ENCODE measurements around the gene HMCN1.

HMCN1 gene

GRCh38 chr1:186236921-186237320 lies 502.7 kb downstream of the HMCN1 start:
- no peaks in the 10 kb centered on the region for H3K27me3 ChIP-seq (ENCODE audit: insufficient read depth, low read depth)
- H3K79me2 ChIP-seq (ENCODE audit: insufficient read depth, low read depth) = no peaks in the 10 kb centered on the region
- no peak overlapping the region for H3K27ac ChIP-seq
- H3K9ac ChIP-seq = no peak overlapping the region
- H3K4me1 ChIP-seq (ENCODE audit: low read depth, poor library complexity, severe bottlenecking) = no peaks in the 10 kb centered on the region
- no peak overlapping the region for H3K4me3 ChIP-seq (IDR thresholded peaks at IDR 0.05; ENCODE audit: insufficient read depth, low read depth, low read length)
- no peaks in the 10 kb centered on the region for H4K20me1 ChIP-seq (ENCODE audit: insufficient read depth)
- no peak overlapping the region for H2AFZ ChIP-seq (ENCODE audit: low read depth)
- H3K4me2 ChIP-seq = no peak overlapping the region
- TF ChIP-seq CTCF (conservative IDR thresholded peaks at IDR 0.05; ENCODE audit: low read depth, low read length) = no peak
- no peaks in the 10 kb centered on the region for H3K36me3 ChIP-seq (ENCODE audit: insufficient read depth)

DNA sequence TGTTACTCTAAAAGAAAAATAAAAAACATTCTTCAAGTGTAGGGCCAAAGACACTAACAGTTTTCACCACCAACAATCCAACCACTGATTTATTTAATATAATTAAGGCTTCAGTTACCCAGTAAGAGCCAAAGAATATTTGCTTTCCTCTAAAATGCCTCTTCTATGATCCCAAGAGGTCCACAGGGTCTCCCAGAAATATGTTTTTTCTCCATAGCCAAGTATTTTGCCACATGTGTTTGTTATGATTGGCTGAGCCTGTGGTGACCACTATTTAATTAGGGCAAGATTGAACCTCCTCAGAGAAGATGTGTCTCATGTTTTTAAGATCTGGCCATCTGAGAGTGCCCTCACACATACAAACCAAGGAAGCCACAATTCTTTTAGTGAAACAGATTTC lies 505.0 kb downstream of the HMCN1 start:
- Histone ChIP-seq H3K4me1 (ENCODE audit: low read depth, poor library complexity, severe bottlenecking) (no peaks in the 10 kb centered on the region), H3K4me2 (no peak overlapping the region), H4K20me1 (ENCODE audit: insufficient read depth) (no peaks in the 10 kb centered on the region), H3K27me3 (ENCODE audit: insufficient read depth, low read depth) (no peaks in the 10 kb centered on the region), H3K36me3 (ENCODE audit: insufficient read depth) (no peaks in the 10 kb centered on the region), H3K9ac (no peak overlapping the region), H3K27ac (no peak overlapping the region), H2AFZ (ENCODE audit: low read depth) (no peak overlapping the region), H3K79me2 (ENCODE audit: insufficient read depth, low read depth) (no peaks in the 10 kb centered on the region), H3K4me3 (IDR thresholded peaks at IDR 0.05; ENCODE audit: insufficient read depth, low read depth, low read length) (no peak overlapping the region)
- TF ChIP-seq CTCF (conservative IDR thresholded peaks at IDR 0.05; ENCODE audit: low read depth, low read length) = no peak

DNA sequence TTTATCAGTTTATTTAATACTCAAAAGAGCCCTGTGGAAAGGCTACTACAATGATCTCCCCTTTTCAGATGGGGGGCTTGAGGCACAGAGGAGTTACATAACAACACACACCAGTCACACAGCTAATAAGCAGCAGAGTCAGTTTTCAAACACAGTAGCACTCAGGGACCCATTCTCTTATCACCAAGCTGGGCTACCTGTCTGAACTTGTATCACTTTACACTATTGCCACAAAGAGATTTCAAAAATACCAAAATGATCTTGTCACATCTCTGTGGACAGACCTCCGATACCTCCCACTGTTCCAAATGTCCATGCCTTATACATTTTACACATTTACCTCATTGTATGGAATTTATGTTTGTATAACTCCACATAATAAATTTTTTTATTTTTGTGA lies 506.2 kb downstream of the HMCN1 start:
- TF ChIP-seq CTCF (conservative IDR thresholded peaks at IDR 0.05; ENCODE audit: low read depth, low read length) = no peak
- no peaks in the 10 kb centered on the region for H4K20me1 ChIP-seq (ENCODE audit: insufficient read depth)
- no peaks in the 10 kb centered on the region for H3K4me1 ChIP-seq (ENCODE audit: low read depth, poor library complexity, severe bottlenecking)
- no peaks in the 10 kb centered on the region for H3K79me2 ChIP-seq (ENCODE audit: insufficient read depth, low read depth)
- H3K36me3 ChIP-seq (ENCODE audit: insufficient read depth) = no peaks in the 10 kb centered on the region
- H2AFZ ChIP-seq (ENCODE audit: low read depth) = no peak overlapping the region
- H3K4me3 ChIP-seq (IDR thresholded peaks at IDR 0.05; ENCODE audit: insufficient read depth, low read depth, low read length) = no peak overlapping the region
- no peaks in the 10 kb centered on the region for H3K27me3 ChIP-seq (ENCODE audit: insufficient read depth, low read depth)
- no peak overlapping the region for H3K4me2 ChIP-seq
- H3K27ac ChIP-seq = no peak overlapping the region
- H3K9ac ChIP-seq = no peak overlapping the region

Data from KMS-11 (cell line).